ENCODE data around the gene BTC.

The BTC gene

GRCh38 chr4:74830928-74831327 is 36.6 kb upstream of the BTC start:
- no peaks in the 10 kb centered on the region for H3F3A ChIP-seq (ENCODE audit: control insufficient read depth, insufficient read depth)
- H3K27ac ChIP-seq (ENCODE audit: low read depth, low read length) = no peak overlapping the region
- no peaks in the 10 kb centered on the region for H3K27me3 ChIP-seq (ENCODE audit: control insufficient read depth, low read length)
- H4K20me1 ChIP-seq (ENCODE audit: control insufficient read depth, insufficient read depth, low read depth, low read length) = no peaks in the 10 kb centered on the region
- H3K4me2 ChIP-seq (ENCODE audit: low read length) = no peak overlapping the region
- H3K4me3 ChIP-seq (ENCODE audit: low read length) = no peak overlapping the region
- H3K79me2 ChIP-seq (ENCODE audit: control insufficient read depth, low read length) = no peaks in the 10 kb centered on the region
- no peaks in the 10 kb centered on the region for H3K36me3 ChIP-seq (ENCODE audit: control insufficient read depth, low read length)
- H3K9me3 ChIP-seq (ENCODE audit: control insufficient read depth, insufficient read depth, low read length) = no peaks in the 10 kb centered on the region
- H3K9me2 ChIP-seq (replicated peaks; ENCODE audit: control insufficient read depth, low read length) = no peaks in the 10 kb centered on the region
- H3K4me1 ChIP-seq (ENCODE audit: control insufficient read depth, low read length) = no peaks in the 10 kb centered on the region
- no peak for TF ChIP-seq EZH2phosphoT487 (IDR thresholded peaks at IDR 0.05; ENCODE audit: borderline replicate concordance, low read length)
- no peak for TF ChIP-seq CTCF (IDR thresholded peaks at IDR 0.05; ENCODE audit: low read depth, low read length, poor library complexity, severe bottlenecking)

GRCh38 chr4:74823194-74823593 is 28.9 kb upstream of the BTC start:
- no peak overlapping the region for H3K4me2 ChIP-seq (ENCODE audit: low read length)

GRCh38 chr4:74822603-74823002 is 28.3 kb upstream of the BTC start:
- Histone ChIP-seq H3K4me2 (ENCODE audit: low read length) (no peak overlapping the region), H4K20me1 (ENCODE audit: control insufficient read depth, insufficient read depth, low read depth, low read length) (no peaks in the 10 kb centered on the region), H3K9me2 (replicated peaks; ENCODE audit: control insufficient read depth, low read length) (no peaks in the 10 kb centered on the region), H3K4me1 (ENCODE audit: control insufficient read depth, low read length) (no peaks in the 10 kb centered on the region), H3K9me3 (ENCODE audit: control insufficient read depth, insufficient read depth, low read length) (no peaks in the 10 kb centered on the region), H3K79me2 (ENCODE audit: control insufficient read depth, low read length) (no peaks in the 10 kb centered on the region), H3K4me3 (ENCODE audit: low read length) (no peak overlapping the region), H3F3A (ENCODE audit: control insufficient read depth, insufficient read depth) (no peaks in the 10 kb centered on the region), H3K36me3 (ENCODE audit: control insufficient read depth, low read length) (no peaks in the 10 kb centered on the region), H3K27ac (ENCODE audit: low read depth, low read length) (no peak overlapping the region), H3K27me3 (ENCODE audit: control insufficient read depth, low read length) (no peaks in the 10 kb centered on the region)
- TF ChIP-seq EZH2phosphoT487 (IDR thresholded peaks at IDR 0.05; ENCODE audit: borderline replicate concordance, low read length) = no peak
- TF ChIP-seq CTCF (IDR thresholded peaks at IDR 0.05; ENCODE audit: low read depth, low read length, poor library complexity, severe bottlenecking) = no peak

More at GRCh38 chr4:74823194-74823593, 28.9 kb upstream of the BTC start:
- Histone ChIP-seq H3F3A (ENCODE audit: control insufficient read depth, insufficient read depth) (no peaks in the 10 kb centered on the region), H3K27ac (ENCODE audit: low read depth, low read length) (no peak overlapping the region), H3K9me3 (ENCODE audit: control insufficient read depth, insufficient read depth, low read length) (no peaks in the 10 kb centered on the region), H3K4me3 (ENCODE audit: low read length) (no peak overlapping the region), H3K79me2 (ENCODE audit: control insufficient read depth, low read length) (no peaks in the 10 kb centered on the region), H3K27me3 (ENCODE audit: control insufficient read depth, low read length) (no peaks in the 10 kb centered on the region), H3K36me3 (ENCODE audit: control insufficient read depth, low read length) (no peaks in the 10 kb centered on the region), H4K20me1 (ENCODE audit: control insufficient read depth, insufficient read depth, low read depth, low read length) (no peaks in the 10 kb centered on the region), H3K9me2 (replicated peaks; ENCODE audit: control insufficient read depth, low read length) (no peaks in the 10 kb centered on the region), H3K4me1 (ENCODE audit: control insufficient read depth, low read length) (no peaks in the 10 kb centered on the region)
- TF ChIP-seq EZH2phosphoT487 (IDR thresholded peaks at IDR 0.05; ENCODE audit: borderline replicate concordance, low read length) = no peak
- no peak for TF ChIP-seq CTCF (IDR thresholded peaks at IDR 0.05; ENCODE audit: low read depth, low read length, poor library complexity, severe bottlenecking)

- Histone ChIP-seq H3K9me3 (ENCODE audit: control insufficient read depth, insufficient read depth, low read length) (no peaks in the 10 kb centered on the region), H4K20me1 (ENCODE audit: control insufficient read depth, insufficient read depth, low read depth, low read length) (no peaks in the 10 kb centered on the region), H3K4me1 (ENCODE audit: control insufficient read depth, low read length) (no peaks in the 10 kb centered on the region), H3K27me3 (ENCODE audit: control insufficient read depth, low read length) (no peaks in the 10 kb centered on the region), H3K79me2 (ENCODE audit: control insufficient read depth, low read length) (no peaks in the 10 kb centered on the region), H3K9me2 (replicated peaks; ENCODE audit: control insufficient read depth, low read length) (no peaks in the 10 kb centered on the region), H3K4me3 (ENCODE audit: low read length) (no peak overlapping the region), H3K4me2 (ENCODE audit: low read length) (no peak overlapping the region), H3K27ac (ENCODE audit: low read depth, low read length) (no peak overlapping the region), H3F3A (ENCODE audit: control insufficient read depth, insufficient read depth) (no peaks in the 10 kb centered on the region), H3K36me3 (ENCODE audit: control insufficient read depth, low read length) (no peaks in the 10 kb centered on the region)
- TF ChIP-seq CTCF (IDR thresholded peaks at IDR 0.05; ENCODE audit: low read depth, low read length, poor library complexity, severe bottlenecking) (no peak), EZH2phosphoT487 (IDR thresholded peaks at IDR 0.05; ENCODE audit: borderline replicate concordance, low read length) (no peak)
Observed at GRCh38 chr4:74821541-74821940, 27.2 kb upstream of the BTC start.

Measured in DOHH2 (cell line).